OCI-LY3 (cell line): ENCODE measurements around the gene TPK1.

ENCODE experiments used
- EZH2phosphoT487 ChIP-seq: fragments of 200-600 bp; shearing (Covaris generic); IDR thresholded peaks from 2 replicates; pipeline ENCODE4 v1.6.1; 2018; ENCODE audit warnings: antibody characterized with exemption, mixed run types, low read depth
- TF ChIP-seq, protein P1 (sequence below): fragments of 200-600, 300-600 bp; sonication (generic); IDR thresholded peaks from 2 replicates; pipeline ENCODE4 v1.5.1; 2014; ENCODE audit warnings: antibody characterized with exemption, low read length, low read depth

DNA sequence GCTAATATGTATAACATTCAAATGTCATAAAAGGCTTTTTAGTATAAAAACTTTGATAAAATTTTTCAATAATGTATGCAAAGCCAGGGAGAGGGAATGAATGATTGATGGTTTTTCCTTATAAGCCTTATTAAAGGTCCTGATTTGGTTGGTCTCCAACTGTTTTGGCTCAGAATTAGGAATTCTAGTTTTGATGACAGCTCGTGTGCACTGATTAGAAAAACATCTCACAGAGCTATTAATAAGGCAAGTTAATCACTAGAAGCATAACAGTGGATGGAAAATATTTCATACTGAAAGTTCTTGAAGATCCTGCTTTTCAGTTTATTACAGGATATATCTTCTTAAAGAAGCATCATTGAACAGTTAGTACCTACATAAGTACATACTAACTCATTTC lies 317.5 kb downstream of the TPK1 start:
- TF ChIP-seq, protein P1, sequence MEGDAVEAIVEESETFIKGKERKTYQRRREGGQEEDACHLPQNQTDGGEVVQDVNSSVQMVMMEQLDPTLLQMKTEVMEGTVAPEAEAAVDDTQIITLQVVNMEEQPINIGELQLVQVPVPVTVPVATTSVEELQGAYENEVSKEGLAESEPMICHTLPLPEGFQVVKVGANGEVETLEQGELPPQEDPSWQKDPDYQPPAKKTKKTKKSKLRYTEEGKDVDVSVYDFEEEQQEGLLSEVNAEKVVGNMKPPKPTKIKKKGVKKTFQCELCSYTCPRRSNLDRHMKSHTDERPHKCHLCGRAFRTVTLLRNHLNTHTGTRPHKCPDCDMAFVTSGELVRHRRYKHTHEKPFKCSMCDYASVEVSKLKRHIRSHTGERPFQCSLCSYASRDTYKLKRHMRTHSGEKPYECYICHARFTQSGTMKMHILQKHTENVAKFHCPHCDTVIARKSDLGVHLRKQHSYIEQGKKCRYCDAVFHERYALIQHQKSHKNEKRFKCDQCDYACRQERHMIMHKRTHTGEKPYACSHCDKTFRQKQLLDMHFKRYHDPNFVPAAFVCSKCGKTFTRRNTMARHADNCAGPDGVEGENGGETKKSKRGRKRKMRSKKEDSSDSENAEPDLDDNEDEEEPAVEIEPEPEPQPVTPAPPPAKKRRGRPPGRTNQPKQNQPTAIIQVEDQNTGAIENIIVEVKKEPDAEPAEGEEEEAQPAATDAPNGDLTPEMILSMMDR = no peak
- no peak for TF ChIP-seq EZH2phosphoT487
